Measurements from ENCODE around the gene KLK1. TPM values are rescaled to one million over a fixed set of nuclear protein-coding genes. Genes with fewer than 3 reads are reported as not detected.

KLK1 gene
- total and polyA plus RNA-seq, 2 of the 13 experiments (the other 11 are each of a cell fraction or from before 2014, with no cell fraction given): not detected

GRCh38 chr19:50823389-50824042, at the start of gene KLK1 (continued):
- TF ChIP-seq SOX13 (IDR thresholded peaks at IDR 0.05): no peak
- no peak for TF ChIP-seq SOX13 (CRISPR knock-in tag; conservative IDR thresholded peaks at IDR 0.05 in 1 of 2, IDR thresholded peaks at IDR 0.05 in 1 of 2)

- no peak for FAIRE-seq
- WGBS (ENCODE audit: low lambda C conversion rate): 61% methylated on average over 2 of the region's 3 CpGs
- POLR2A ChIA-PET: no interaction called here
- Histone ChIP-seq H3K27me3 (ENCODE audit: control insufficient read depth in 1 of 2, insufficient read depth in 2 of 2, low read length in 2 of 2) (peaks cover 7 to 35% of the 10 kb centered on the region in 2 experiments; a peak in 4 of 5 replicates), H3K4me2 (ENCODE audit: low read depth, low read length) (no peak within 1 kb of the TSS), H3K9ac (ENCODE audit: insufficient read depth, low read depth, low read length) (no peak within 1 kb of the TSS), H3K9me3 (ENCODE audit: low read length) (no peaks in the 10 kb centered on the region), H3K27ac (ENCODE audit: extremely low read length, insufficient read depth, low read length) (no peak within 1 kb of the TSS), H3K4me1 (ENCODE audit: insufficient read depth, low read length) (no peaks in the 10 kb centered on the region), H4K20me1 (ENCODE audit: insufficient read depth, low read length) (no peaks in the 10 kb centered on the region), H3K79me2 (ENCODE audit: insufficient read depth, low read length) (no peaks in the 10 kb centered on the region), H3K36me3 (replicated peaks in 1 of 2; ENCODE audit: control insufficient read depth in 1 of 2, insufficient read depth in 2 of 2, low read length in 2 of 2) (no peaks in the 10 kb centered on the region), H2AFZ (ENCODE audit: low read length) (no peak within 1 kb of the TSS), H3K4me3 (replicated peaks in 1 of 3; ENCODE audit: insufficient read depth in 1 of 3, low read depth in 2 of 3, low read length in 3 of 3) (no peak within 1 kb of the TSS)
- BruUV-seq (replicated peaks): no TSS peak
- CTCF ChIA-PET (ENCODE audit: low intra/inter-chr PET ratio, low total read pairs): no interaction called here
- no peak for DNase-seq (ENCODE audit: low spot score)
- ATAC-seq: no peak
- intact Hi-C loops (cut with micrococcal nuclease; ENCODE audit: unreplicated experiment): no loop called here
- in situ Hi-C loops (cut with HindIII; ENCODE audit: extremely low pct_ligation_motif_present, low pct_unique_long_range_greater_than_20kb): no loop called here
- TF ChIP-seq PRMT3 (CRISPR knock-in tag; IDR thresholded peaks at IDR 0.05; ENCODE audit: borderline replicate concordance, low read depth) (no peak), ZNF446 (CRISPR knock-in tag; IDR thresholded peaks at IDR 0.05) (no peak), NFRKB (IDR thresholded peaks at IDR 0.05) (no peak), ZNF629 (CRISPR knock-in tag; conservative IDR thresholded peaks at IDR 0.05) (no peak), PHF21A (CRISPR knock-in tag; IDR thresholded peaks at IDR 0.05) (no peak), ZMYM2 (CRISPR knock-in tag; IDR thresholded peaks at IDR 0.05) (no peak), IRX3 (CRISPR knock-in tag; IDR thresholded peaks at IDR 0.05; ENCODE audit: borderline replicate concordance, low read depth) (no peak), KAT2B (IDR thresholded peaks at IDR 0.05; ENCODE audit: borderline replicate concordance, low read depth, low read length) (no peak), BRCA1 (CRISPR knock-in tag; IDR thresholded peaks at IDR 0.05) (no peak), BCLAF1 (IDR thresholded peaks at IDR 0.05) (no peak)
- TF ChIP-seq, protein P1, sequence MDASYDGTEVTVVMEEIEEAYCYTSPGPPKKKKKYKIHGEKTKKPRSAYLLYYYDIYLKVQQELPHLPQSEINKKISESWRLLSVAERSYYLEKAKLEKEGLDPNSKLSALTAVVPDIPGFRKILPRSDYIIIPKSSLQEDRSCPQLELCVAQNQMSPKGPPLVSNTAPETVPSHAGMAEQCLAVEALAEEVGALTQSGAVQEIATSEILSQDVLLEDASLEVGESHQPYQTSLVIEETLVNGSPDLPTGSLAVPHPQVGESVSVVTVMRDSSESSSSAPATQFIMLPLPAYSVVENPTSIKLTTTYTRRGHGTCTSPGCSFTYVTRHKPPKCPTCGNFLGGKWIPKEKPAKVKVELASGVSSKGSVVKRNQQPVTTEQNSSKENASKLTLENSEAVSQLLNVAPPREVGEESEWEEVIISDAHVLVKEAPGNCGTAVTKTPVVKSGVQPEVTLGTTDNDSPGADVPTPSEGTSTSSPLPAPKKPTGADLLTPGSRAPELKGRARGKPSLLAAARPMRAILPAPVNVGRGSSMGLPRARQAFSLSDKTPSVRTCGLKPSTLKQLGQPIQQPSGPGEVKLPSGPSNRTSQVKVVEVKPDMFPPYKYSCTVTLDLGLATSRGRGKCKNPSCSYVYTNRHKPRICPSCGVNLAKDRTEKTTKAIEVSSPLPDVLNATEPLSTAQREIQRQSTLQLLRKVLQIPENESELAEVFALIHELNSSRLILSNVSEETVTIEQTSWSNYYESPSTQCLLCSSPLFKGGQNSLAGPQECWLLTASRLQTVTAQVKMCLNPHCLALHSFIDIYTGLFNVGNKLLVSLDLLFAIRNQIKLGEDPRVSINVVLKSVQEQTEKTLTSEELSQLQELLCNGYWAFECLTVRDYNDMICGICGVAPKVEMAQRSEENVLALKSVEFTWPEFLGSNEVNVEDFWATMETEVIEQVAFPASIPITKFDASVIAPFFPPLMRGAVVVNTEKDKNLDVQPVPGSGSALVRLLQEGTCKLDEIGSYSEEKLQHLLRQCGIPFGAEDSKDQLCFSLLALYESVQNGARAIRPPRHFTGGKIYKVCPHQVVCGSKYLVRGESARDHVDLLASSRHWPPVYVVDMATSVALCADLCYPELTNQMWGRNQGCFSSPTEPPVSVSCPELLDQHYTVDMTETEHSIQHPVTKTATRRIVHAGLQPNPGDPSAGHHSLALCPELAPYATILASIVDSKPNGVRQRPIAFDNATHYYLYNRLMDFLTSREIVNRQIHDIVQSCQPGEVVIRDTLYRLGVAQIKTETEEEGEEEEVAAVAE (CRISPR knock-in tag; IDR thresholded peaks at IDR 0.05; ENCODE audit: borderline replicate concordance): no peak
- TF ChIP-seq, protein P2, sequence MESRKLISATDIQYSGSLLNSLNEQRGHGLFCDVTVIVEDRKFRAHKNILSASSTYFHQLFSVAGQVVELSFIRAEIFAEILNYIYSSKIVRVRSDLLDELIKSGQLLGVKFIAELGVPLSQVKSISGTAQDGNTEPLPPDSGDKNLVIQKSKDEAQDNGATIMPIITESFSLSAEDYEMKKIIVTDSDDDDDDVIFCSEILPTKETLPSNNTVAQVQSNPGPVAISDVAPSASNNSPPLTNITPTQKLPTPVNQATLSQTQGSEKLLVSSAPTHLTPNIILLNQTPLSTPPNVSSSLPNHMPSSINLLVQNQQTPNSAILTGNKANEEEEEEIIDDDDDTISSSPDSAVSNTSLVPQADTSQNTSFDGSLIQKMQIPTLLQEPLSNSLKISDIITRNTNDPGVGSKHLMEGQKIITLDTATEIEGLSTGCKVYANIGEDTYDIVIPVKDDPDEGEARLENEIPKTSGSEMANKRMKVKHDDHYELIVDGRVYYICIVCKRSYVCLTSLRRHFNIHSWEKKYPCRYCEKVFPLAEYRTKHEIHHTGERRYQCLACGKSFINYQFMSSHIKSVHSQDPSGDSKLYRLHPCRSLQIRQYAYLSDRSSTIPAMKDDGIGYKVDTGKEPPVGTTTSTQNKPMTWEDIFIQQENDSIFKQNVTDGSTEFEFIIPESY (CRISPR knock-in tag; IDR thresholded peaks at IDR 0.05): no peak
Measured at GRCh38 chr19:50873056-50873455, 49.5 kb upstream of the KLK1 start, which contains the start of gene KLK2. TSS of gene KLK2 (plus strand) at chr19:50873439. CDS start at chr19:50873474, 35 bp downstream.

All from HepG2 (cell line).